ENCODE data around the gene TSC1.

DNA sequence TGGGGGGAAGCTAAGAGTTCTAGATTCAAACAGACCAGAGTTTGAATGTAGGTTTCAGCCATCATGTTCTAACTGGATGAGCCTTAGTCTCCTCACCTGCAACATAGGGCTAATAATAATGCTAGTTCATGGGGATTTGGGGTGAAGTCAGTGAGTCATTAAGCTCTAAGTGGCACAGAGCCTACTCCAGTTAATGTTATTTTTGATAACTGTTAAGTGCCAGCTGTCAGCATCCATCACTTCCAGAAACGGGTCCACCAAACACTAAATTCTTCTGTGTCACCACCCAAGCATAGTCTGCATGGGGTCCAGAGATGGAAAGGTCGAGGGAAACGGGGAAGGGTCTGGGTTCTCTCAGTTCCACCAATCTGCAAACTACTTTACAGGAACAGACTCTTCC lies 1.8 kb upstream of the TSC1 start:
- TF ChIP-seq, protein P1, sequence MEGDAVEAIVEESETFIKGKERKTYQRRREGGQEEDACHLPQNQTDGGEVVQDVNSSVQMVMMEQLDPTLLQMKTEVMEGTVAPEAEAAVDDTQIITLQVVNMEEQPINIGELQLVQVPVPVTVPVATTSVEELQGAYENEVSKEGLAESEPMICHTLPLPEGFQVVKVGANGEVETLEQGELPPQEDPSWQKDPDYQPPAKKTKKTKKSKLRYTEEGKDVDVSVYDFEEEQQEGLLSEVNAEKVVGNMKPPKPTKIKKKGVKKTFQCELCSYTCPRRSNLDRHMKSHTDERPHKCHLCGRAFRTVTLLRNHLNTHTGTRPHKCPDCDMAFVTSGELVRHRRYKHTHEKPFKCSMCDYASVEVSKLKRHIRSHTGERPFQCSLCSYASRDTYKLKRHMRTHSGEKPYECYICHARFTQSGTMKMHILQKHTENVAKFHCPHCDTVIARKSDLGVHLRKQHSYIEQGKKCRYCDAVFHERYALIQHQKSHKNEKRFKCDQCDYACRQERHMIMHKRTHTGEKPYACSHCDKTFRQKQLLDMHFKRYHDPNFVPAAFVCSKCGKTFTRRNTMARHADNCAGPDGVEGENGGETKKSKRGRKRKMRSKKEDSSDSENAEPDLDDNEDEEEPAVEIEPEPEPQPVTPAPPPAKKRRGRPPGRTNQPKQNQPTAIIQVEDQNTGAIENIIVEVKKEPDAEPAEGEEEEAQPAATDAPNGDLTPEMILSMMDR (conservative IDR thresholded peaks at IDR 0.05; ENCODE audit: low read length) = no peak
- no peak for TF ChIP-seq EZH2phosphoT487 (IDR thresholded peaks at IDR 0.05; ENCODE audit: borderline replicate concordance, low read depth, low read length)

All from OCI-LY7 (cell line).